Kidney capillary endothelial cell (primary cell): ENCODE measurements around the gene CMPK1.

Experiments used
- DNase-seq: peaks from one replicate; pipeline ENCODE4 v3.0.0-alpha.2; 2018; ENCODE audit warnings: low spot score

Gene CMPK1

DNA sequence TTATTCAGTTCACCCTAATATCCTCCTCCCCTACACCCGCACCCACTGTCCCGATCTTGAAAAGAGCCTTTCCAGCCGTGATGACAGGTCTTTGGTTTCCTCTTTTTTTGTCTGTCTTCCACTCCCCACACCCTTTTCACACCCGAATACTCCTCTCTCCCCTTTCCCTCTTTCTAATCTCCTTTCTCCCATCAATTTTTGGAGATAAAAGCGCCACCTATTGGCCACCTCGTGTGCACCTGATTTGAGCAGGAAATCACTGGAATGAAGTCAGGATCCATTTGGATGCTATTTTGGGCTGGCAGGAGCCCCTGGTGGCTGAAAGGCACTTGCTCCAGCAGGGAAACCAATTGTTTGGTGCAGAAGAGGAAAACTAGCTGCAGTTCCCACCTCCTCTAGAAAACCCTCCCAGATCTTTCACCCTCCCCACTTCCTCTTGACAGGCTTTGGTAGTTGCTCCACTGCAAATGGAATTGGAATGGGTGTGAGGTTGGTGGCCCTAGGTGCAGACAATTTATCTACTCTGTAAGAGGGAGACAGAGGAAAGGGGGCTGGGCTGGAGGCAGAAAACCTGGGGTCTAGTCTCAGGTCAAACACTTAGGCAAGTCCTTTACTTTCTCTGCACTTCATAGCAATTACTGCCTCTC lies 90.9 kb downstream of the CMPK1 start:
- no peak for DNase-seq
